Spleen (tissue), 7 donors: Measurements from ENCODE around the gene SMARCE1.

ENCODE experiments used
- POLR2A ChIP-seq, 3 donors: fragments of 450-650 bp; IDR thresholded peaks; one replicate each; pipeline ENCODE4 v1.5.1; 2017; ENCODE audit warnings: antibody characterized with exemption in 3 of 3, mild to moderate bottlenecking in 1 of 3
- POLR2AphosphoS5 ChIP-seq, 3 donors: sonication (generic); formaldehyde crosslinking; IDR thresholded peaks; one replicate each; pipeline ENCODE4 v1.5.1; 2017; ENCODE audit warnings: antibody characterized with exemption in 3 of 3
- TF ChIP-seq, protein P1 (sequence below), 11 experiments: fragments of 200-600 bp in 7 of 11; fragments of 450-650 bp in 4 of 11; sonication (generic) in 4 of 11; IDR thresholded peaks in 8 of 11; conservative IDR thresholded peaks in 3 of 11; 1 replicate in 7 of 11; 2 replicates in 4 of 11; pipeline versions ENCODE4 v1.4.0 to v1.8.0; 2016 to 2021; ENCODE audit warnings: antibody characterized with exemption in 11 of 11, inconsistent platforms in 4 of 11, mild to moderate bottlenecking in 1 of 11
- donor health status: DM: no; HTN: no; CAD: no; lungs with moderate emphysema.
- donor health status: DM: no; HTN: no; CAD: no.
- donor health status: DM: no; HTN: no; CAD: no.

DNA sequence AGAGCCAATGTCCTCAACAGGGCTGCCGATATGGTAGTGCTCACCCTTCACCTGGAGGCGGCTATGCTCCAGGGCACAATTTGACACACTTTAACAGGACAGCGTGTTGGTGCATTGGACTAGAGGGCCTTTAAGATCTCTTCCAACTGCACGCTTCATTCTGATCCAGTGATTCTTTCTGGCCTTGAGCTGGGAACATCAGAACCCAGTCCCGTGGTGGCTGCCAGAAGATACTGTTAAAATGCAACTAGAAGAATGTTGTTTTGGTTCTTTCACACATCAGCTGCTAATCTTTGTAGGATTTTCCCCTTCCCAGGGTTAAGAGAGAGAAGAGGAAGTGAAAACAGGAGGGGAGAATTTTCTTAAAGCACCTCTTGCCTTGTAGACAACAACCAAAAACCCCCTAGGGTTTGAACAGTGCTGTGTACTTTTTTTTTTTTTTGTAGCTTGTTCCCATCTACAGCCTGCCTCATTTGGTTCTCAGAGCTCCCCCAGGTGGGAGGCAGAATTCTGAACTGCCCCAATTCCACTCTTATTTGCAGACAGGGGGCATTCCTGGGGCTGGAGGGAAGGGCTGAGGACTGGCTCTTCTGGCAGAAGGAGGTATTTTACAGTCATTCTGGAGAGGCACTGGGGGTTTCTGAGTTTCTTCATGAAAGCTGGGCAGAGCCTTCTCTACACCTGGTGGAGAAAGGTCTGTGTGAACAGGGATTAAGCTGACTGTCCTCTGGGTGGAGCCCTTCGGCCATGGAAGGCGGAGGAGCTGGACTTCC lies 32.4 kb downstream of the SMARCE1 start:
- TF ChIP-seq, protein P1, sequence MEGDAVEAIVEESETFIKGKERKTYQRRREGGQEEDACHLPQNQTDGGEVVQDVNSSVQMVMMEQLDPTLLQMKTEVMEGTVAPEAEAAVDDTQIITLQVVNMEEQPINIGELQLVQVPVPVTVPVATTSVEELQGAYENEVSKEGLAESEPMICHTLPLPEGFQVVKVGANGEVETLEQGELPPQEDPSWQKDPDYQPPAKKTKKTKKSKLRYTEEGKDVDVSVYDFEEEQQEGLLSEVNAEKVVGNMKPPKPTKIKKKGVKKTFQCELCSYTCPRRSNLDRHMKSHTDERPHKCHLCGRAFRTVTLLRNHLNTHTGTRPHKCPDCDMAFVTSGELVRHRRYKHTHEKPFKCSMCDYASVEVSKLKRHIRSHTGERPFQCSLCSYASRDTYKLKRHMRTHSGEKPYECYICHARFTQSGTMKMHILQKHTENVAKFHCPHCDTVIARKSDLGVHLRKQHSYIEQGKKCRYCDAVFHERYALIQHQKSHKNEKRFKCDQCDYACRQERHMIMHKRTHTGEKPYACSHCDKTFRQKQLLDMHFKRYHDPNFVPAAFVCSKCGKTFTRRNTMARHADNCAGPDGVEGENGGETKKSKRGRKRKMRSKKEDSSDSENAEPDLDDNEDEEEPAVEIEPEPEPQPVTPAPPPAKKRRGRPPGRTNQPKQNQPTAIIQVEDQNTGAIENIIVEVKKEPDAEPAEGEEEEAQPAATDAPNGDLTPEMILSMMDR (IDR thresholded peaks at IDR 0.05 in 8 of 11, conservative IDR thresholded peaks at IDR 0.05 in 3 of 11) = peak in 10 of 11 experiments; percentile 16 to 56 (median 40)
- TF ChIP-seq POLR2A (IDR thresholded peaks at IDR 0.05) = no peak
- TF ChIP-seq POLR2AphosphoS5 (IDR thresholded peaks at IDR 0.05) = no peak
